Activated T-cell treated with anti-CD3 and anti-CD28 coated beads, Interleukin-2, amount 50 U/mL, for 24 hours (primary cell): ENCODE results near the gene EXD2.

Experiments used
- DNase-seq: peaks from one replicate; pipeline ENCODE4 v3.0.0-alpha.2; 2020
- H3K27ac Mint-ChIP-seq: 2 replicates; pipeline ENCODE4 v1.8.0; 2020; ENCODE audit warnings: mild to moderate bottlenecking, mixed read lengths
- H3K27me3 Mint-ChIP-seq: 2 replicates; pipeline ENCODE4 v1.8.0; 2020; ENCODE audit warnings: mixed read lengths
- H3K36me3 Mint-ChIP-seq: 2 replicates; pipeline ENCODE4 v1.8.0; 2020; ENCODE audit warnings: low read depth, mixed read lengths
- H3K4me1 Mint-ChIP-seq: 2 replicates; pipeline ENCODE4 v1.8.0; 2020; ENCODE audit warnings: low read depth, mixed read lengths
- H3K4me3 Mint-ChIP-seq: 2 replicates; pipeline ENCODE4 v1.8.0; 2020; ENCODE audit warnings: mild to moderate bottlenecking, moderate library complexity, mixed read lengths
- H3K9me3 Mint-ChIP-seq: 2 replicates; pipeline ENCODE4 v1.8.0; 2020; ENCODE audit warnings: mixed read lengths

EXD2 gene

DNA sequence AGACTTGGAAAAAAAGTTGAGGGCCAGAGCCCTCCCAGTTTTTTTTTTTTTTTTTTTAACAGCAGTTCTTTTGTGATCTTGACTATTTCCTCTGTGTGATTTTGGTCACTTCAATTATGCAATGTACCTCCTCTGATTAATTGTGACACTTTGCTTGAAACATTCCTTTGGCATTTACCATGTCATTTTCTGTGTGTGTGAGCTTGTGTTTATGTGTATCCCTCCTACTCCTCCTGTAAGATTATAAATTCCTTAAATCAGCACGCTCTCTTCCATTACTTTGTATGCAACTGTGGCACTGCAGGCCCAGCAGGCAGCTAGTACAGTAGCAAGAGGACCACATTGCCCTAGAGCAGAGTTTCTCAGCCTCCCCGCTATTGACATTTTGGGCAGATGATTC, 35.4 kb downstream of the EXD2 start:
- Mint-ChIP-seq H3K36me3 (peaks cover 26% of the 10 kb centered on the region), H3K4me1 (no peaks in the 10 kb centered on the region), H3K27me3 (no peaks in the 10 kb centered on the region)

DNA sequence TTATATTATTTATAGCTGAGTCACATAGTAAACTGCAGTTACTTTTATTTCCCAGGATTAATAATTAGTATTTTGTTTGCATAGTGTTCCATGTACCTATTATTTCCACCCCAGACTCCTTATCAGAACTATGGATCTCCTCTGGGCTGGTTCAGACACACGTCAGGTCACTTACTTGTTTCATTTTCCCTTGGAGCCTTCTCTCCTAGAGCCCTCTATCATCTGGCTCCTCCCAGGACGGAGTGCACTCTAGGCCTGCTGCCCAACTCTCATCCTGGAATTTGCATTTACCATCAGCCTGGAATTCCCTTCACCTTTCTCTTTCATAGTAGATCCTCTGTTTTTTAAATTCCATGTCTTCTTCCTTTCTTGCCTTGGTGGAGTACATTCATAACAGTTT, 40.2 kb downstream of the EXD2 start:
- Mint-ChIP-seq H3K36me3 (peaks cover 64% of the 10 kb centered on the region), H3K4me3 (no peak overlapping the region), H3K27me3 (no peaks in the 10 kb centered on the region), H3K9me3 (no peaks in the 10 kb centered on the region), H3K27ac (no peak overlapping the region), H3K4me1 (peaks cover 8% of the 10 kb centered on the region)
- no peak for DNase-seq

More for the DNA sequence above, 35.4 kb downstream of the EXD2 start:
- no peak for DNase-seq
- no peak overlapping the region for H3K4me3 Mint-ChIP-seq
- no peak overlapping the region for H3K27ac Mint-ChIP-seq
- H3K9me3 Mint-ChIP-seq = no peaks in the 10 kb centered on the region

DNA sequence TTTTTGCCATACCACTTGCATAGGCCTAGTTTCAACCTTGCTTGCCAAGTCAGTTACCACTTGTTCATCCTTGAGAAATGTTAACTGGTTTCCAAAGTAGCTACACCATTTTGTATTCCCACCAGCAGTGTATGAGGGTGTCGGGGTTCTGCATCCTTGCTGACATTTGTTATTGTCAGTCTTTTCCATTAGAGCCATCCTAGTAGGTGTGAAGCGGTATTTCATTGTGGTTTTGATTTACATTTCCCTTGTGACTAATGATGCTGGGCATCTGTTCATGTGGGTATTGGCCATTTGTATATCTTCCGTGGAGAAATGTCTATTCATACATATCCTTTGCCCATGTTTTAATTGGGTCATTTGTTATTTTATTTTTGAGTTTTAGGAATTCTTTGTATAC, 41.1 kb downstream of the EXD2 start:
- Mint-ChIP-seq H3K36me3 (peaks cover 73% of the 10 kb centered on the region), H3K4me1 (peaks cover 8% of the 10 kb centered on the region), H3K27ac (no peak overlapping the region), H3K9me3 (no peaks in the 10 kb centered on the region), H3K27me3 (no peaks in the 10 kb centered on the region), H3K4me3 (no peak overlapping the region)
- no peak for DNase-seq

DNA sequence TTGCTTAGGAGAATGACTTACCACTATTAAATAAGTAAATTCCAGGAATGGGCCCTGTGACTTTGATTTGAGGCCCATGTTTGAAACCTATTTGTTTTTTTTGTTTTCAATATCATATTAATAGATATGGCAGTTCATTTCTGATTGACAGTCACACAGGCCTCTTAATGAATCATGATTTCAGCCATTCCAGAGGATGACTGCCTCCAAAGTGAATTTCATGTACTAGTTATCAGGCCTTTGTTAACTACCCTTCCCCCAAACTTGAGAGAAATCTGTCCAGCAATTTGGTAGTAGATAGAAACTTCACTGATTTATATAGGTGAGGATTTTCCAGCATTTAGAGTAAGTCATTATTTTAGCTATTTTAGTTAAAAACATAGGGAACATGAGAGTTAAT, 42.8 kb downstream of the EXD2 start:
- no peaks in the 10 kb centered on the region for H3K27me3 Mint-ChIP-seq
- DNase-seq = no peak
- H3K4me3 Mint-ChIP-seq = no peak overlapping the region
- H3K36me3 Mint-ChIP-seq = peaks cover 83% of the 10 kb centered on the region
- H3K4me1 Mint-ChIP-seq = peaks cover 8% of the 10 kb centered on the region
- no peaks in the 10 kb centered on the region for H3K9me3 Mint-ChIP-seq
- H3K27ac Mint-ChIP-seq = no peak overlapping the region

DNA sequence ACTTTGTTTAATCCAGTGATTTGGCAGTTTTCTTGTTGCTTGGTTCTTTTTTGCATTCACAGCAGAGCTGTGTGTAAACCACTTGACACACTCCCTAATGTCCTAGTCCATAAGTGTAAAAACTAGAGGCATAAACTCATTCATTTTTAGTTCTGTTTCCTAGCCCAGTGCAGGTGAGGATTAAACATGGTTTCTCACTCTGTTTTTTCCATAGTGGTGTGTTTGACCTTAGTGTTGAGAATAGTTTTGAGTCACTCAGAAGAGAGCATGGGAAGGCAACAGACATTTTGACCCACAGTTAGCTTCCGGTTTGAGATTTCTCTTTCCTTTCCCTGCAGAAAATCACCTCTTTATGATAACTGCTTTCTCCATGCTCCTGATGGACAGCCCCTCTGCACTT, 44.4 kb downstream of the EXD2 start:
- Mint-ChIP-seq H3K9me3 (no peaks in the 10 kb centered on the region), H3K4me1 (peaks cover 8% of the 10 kb centered on the region), H3K36me3 (peaks cover 78% of the 10 kb centered on the region), H3K27me3 (no peaks in the 10 kb centered on the region), H3K4me3 (no peak overlapping the region), H3K27ac (peak overlapping the region; percentile 37)
- no peak for DNase-seq

DNA sequence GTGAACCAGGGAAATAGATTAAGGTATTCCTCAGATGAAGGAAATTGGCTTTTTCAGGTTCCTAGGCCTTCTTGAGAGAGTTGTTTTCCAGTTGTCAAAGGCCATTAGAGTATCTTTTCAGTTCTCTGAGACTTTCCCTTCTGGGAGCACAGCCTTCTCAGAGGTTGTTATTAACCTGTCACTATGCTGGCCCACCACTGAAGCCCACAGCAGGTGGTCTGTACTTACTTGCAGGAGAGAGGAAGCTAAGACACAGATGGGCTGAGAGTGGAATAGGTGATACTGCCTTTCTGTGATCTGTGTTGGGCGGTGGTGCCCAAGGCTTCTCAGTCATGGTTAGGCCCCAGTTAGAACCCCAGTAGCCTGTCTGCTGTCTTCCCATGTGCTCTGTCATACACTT, 45.8 kb downstream of the EXD2 start:
- Mint-ChIP-seq H3K27ac (peak overlapping the region; percentile 1), H3K36me3 (peaks cover 77% of the 10 kb centered on the region), H3K4me1 (peaks cover 8% of the 10 kb centered on the region), H3K4me3 (no peak overlapping the region), H3K27me3 (no peaks in the 10 kb centered on the region), H3K9me3 (no peaks in the 10 kb centered on the region)
- no peak for DNase-seq

DNA sequence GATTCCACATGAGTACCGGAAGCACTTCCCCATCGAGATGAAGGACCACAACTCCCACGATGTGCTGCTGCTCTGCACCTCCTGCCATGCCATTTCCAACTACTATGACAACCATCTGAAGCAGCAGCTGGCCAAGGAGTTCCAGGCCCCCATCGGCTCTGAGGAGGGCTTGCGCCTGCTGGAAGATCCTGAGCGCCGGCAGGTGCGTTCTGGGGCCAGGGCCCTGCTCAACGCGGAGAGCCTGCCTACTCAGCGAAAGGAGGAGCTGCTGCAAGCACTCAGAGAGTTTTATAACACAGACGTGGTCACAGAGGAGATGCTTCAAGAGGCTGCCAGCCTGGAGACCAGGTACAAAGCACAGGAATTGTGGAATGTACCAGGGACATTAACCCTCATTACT, 46.3 kb downstream of the EXD2 start:
- H3K27ac Mint-ChIP-seq = peak overlapping the region; percentile 1
- H3K4me3 Mint-ChIP-seq = no peak overlapping the region

DNA sequence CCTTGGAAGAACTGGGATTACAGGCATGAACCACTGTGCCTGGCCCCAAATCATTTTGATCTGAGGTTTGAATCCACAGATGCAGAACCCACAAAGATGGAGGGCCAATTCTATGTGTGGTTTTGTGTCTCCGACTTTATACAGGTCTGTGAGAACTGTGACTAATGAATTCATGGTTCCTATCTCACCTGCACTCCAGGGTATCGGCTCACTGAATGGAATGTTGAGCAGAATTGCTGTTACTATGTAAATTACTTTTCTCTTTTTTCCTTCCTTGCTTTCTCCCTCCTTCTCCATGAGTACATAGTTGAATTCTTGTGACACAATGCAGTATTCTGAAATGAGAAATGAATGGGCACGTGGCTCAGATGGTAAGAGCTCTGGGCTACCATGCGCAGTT, 47.6 kb downstream of the EXD2 start:
- Mint-ChIP-seq H3K27me3 (no peaks in the 10 kb centered on the region), H3K36me3 (peaks cover 68% of the 10 kb centered on the region), H3K27ac (no peak overlapping the region), H3K4me3 (no peak overlapping the region), H3K4me1 (peaks cover 5% of the 10 kb centered on the region), H3K9me3 (no peaks in the 10 kb centered on the region)
- DNase-seq = no peak

More for the DNA sequence above, 46.3 kb downstream of the EXD2 start:
- H3K36me3 Mint-ChIP-seq = peaks cover 72% of the 10 kb centered on the region
- DNase-seq = no peak
- H3K27me3 Mint-ChIP-seq = no peaks in the 10 kb centered on the region
- H3K4me1 Mint-ChIP-seq = peaks cover 6% of the 10 kb centered on the region
- no peaks in the 10 kb centered on the region for H3K9me3 Mint-ChIP-seq

DNA sequence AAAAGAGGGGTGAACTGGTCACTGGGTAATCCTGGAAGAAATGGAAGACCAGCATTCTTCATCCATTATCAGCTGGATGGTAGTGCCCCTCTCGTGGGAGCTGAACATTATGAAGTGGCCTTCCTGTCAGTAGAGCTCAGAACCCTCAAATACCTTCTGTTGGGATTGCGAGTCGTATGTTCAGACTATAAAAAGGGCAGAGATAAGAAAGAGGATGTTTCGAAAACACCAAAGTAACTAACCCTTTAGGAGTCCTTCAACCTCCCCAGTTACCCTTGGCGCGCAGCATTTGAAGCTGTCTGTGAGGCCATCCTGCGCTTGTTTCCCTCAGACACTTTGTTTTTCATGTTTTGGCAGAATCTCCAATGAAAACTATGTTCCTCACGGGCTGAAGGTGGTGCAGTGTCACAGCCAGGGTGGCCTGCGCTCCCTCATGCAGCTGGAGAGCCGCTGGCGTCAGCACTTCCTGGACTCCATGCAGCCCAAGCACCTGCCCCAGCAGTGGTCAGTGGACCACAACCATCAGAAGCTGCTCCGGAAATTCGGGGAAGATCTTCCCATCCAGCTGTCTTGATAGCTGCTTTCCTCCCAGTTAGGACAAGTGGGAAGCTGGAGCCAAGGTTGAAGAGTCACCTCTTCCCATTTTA, 49.4 kb downstream of the EXD2 start:
- Mint-ChIP-seq H3K4me1 (peaks cover 4% of the 10 kb centered on the region), H3K36me3 (peaks cover 50% of the 10 kb centered on the region), H3K9me3 (no peaks in the 10 kb centered on the region), H3K27me3 (no peaks in the 10 kb centered on the region), H3K27ac (no peak overlapping the region), H3K4me3 (no peak overlapping the region)
- DNase-seq = no peak

DNA sequence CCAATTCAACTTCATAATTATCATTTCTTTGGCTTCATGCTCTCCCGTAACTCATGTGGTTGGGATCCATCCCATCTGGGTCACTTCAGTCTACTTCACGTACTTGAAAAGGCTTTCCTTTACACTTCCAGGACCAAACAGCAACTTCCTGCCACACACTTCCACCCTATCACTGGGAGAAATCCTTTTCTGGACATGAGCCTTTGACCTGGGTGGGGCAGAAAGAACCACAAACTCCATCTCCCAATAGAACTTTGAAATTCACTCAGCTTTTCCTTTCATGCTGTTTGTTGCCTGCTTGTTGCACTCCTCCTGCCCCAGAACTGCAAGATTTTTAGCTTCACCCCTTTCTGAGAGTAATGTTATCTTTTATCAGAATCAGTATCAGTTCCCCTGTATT, 50.3 kb downstream of the EXD2 start:
- Mint-ChIP-seq H3K27ac (no peak overlapping the region), H3K4me3 (no peak overlapping the region), H3K36me3 (peaks cover 41% of the 10 kb centered on the region), H3K4me1 (no peaks in the 10 kb centered on the region), H3K9me3 (no peaks in the 10 kb centered on the region), H3K27me3 (no peaks in the 10 kb centered on the region)
- no peak for DNase-seq

DNA sequence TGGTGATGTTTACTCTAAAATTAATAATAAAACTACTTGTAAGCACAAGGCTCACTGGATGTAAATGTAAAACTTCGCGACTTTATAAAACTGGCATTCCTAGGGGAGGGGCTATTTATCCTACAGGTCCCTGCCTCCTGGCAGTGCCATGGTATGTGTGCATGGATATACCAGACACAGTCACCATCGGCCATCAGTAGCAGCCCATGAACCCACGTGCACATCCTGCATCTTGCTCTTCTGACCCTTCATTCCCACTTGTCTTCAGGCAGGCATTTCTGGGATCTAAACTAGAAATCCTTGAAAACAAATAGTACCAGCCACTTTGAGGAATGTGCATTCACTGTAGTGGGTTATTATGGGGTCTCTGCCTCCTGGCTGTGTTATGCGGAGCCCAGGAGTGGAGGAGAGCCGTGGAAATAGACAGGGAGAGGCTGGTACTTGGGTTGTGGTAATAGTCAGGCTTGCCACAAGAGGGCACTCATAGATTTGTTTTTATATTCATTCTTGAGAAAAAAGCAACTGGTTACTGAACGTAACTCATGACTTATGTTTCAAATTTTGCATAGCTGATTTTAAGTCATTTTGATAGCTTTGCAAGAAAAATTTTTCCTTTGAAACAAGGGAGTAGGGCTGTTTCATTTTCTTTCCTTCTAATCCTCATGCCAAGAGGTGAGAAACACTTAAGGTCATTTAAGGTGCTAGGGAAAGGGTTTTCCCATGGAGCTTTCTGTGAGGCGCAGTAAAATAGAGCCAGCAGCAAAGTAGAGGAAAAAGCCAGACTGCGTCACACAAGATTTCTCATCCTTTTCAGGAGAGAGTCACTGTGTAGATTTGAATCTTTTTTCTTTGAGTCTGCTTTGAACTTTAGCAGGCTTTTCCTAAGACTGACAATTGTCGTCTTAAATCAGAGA, 51.3 kb downstream of the EXD2 start:
- H3K27me3 Mint-ChIP-seq = no peaks in the 10 kb centered on the region
- H3K36me3 Mint-ChIP-seq = peaks cover 31% of the 10 kb centered on the region
- H3K9me3 Mint-ChIP-seq = no peaks in the 10 kb centered on the region
- H3K4me3 Mint-ChIP-seq = no peak overlapping the region
- no peak for DNase-seq
- no peaks in the 10 kb centered on the region for H3K4me1 Mint-ChIP-seq
- H3K27ac Mint-ChIP-seq = no peak overlapping the region

DNA sequence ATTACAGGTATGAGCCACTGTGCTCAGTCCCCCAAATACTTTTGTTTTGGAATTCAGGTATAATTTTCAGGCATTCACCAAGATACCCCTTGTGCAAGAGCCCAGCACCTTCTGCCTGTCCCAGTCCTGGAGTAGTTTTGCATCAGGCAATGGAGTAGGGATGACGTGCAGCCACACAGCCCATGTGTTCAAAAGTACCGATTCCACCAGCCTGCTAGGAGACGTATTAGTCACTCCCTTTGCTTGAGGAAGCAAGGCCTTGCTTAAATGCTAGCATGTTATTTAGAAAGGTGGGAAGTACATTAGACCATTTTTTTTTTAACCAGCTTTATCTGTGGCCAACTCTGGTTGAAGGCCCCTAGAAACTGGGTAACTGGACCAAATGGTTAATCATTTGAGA, 53.6 kb downstream of the EXD2 start:
- Mint-ChIP-seq H3K27me3 (no peaks in the 10 kb centered on the region), H3K4me1 (no peaks in the 10 kb centered on the region), H3K36me3 (peaks cover 17% of the 10 kb centered on the region), H3K9me3 (no peaks in the 10 kb centered on the region), H3K4me3 (no peak overlapping the region), H3K27ac (no peak overlapping the region)
- no peak for DNase-seq

DNA sequence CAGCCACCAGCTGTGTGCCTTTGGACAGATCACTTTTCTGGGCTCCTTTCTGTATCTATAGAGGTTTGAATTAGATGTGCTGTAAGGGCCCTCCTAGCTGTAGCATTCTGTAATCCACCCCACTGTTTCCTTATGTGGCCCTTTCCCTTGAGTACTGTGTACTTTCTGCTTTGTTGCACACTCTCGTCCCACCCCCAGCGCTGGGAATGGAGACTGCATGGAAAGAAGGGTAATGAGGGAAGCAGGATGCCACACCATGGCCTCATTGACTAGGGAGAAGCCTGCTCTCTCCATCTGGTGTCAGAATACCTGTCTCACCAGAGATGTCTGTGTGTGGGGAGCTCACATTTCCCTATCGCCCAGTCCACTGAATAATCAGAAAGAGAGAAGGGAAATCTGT, 55.0 kb downstream of the EXD2 start:
- Mint-ChIP-seq H3K4me1 (no peaks in the 10 kb centered on the region), H3K27me3 (no peaks in the 10 kb centered on the region), H3K27ac (no peak overlapping the region), H3K4me3 (no peak overlapping the region), H3K9me3 (no peaks in the 10 kb centered on the region), H3K36me3 (peaks cover 6% of the 10 kb centered on the region)
- DNase-seq = no peak

DNA sequence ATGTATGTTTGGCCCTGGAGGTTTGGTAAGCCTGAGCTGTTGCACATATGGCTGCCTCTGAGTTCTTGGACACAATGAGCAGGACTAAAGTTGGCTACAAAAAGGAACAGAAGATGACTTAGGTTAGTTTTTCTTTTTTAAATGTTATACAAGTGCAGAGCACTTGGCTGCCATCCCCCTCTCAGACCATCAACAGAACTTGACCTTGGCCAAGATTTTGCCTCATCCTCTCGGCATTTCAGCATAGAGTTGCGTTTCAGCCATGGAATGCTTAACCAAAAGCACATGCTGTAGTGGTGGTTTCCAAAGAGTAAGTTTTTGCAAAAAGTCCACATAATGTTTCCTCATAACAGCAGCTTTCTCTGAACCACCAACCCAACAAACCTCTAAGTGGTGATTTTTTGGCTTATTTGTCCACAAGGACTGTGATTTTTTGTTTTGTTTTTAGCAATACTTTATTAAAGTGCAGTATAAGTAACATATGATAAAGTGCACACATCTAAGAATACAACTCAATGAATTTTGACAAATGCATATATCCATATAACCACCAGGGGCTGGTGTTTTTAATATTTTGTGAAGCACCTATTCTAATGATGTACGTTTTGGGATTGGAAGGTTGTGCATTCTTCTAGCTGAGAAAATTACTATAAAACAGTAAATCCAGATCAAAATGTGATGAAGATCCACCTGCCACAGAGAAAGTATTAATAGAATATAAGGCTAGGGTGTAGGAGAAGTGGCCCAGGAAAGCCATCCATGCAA, 56.6 kb downstream of the EXD2 start:
- H3K4me3 Mint-ChIP-seq = no peak overlapping the region
- DNase-seq = no peak
- H3K4me1 Mint-ChIP-seq = no peaks in the 10 kb centered on the region
- no peak overlapping the region for H3K27ac Mint-ChIP-seq
- H3K36me3 Mint-ChIP-seq = no peaks in the 10 kb centered on the region
- no peaks in the 10 kb centered on the region for H3K9me3 Mint-ChIP-seq
- peaks cover 3% of the 10 kb centered on the region for H3K27me3 Mint-ChIP-seq

DNA sequence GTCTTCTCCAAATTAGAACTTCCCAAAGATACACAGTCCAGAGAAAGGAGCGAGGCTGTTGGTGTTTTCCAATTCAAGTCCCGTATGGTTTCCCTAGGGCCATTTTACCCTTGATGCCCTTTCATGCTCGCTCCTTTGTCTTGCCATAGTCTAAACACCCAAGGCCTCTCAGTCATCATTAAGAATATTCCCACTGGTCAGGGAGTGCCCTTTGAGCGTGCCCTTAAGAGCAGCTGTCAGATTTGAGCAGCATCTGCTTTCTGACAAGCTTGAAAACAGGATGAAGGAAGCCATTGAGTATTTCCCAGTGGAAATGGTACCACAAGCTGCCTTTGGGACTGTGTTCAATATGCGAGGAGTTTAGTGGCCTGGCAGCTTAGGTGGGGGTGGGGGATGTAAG, 58.3 kb downstream of the EXD2 start:
- Mint-ChIP-seq H3K36me3 (no peaks in the 10 kb centered on the region), H3K4me1 (no peaks in the 10 kb centered on the region), H3K27me3 (peaks cover 4% of the 10 kb centered on the region), H3K4me3 (no peak overlapping the region), H3K27ac (no peak overlapping the region), H3K9me3 (no peaks in the 10 kb centered on the region)
- no peak for DNase-seq
